ENCODE data around the gene CPNE4.

The CPNE4 gene

GRCh38 chr3:131880948-131881347, 153.9 kb downstream of the CPNE4 start:
- no peak for DNase-seq (ENCODE audit: low spot score)

- no peak for DNase-seq (ENCODE audit: low spot score)
Measured at GRCh38 chr3:131868203-131868602, 166.6 kb downstream of the CPNE4 start.

- no peak for DNase-seq (ENCODE audit: low spot score)
Measured at GRCh38 chr3:131856171-131856570, 178.6 kb downstream of the CPNE4 start.

GRCh38 chr3:131850223-131850622, 184.6 kb downstream of the CPNE4 start:
- DNase-seq (ENCODE audit: low spot score) = no peak

- no peak for DNase-seq (ENCODE audit: low spot score)
Measured at GRCh38 chr3:131849616-131850015, 185.2 kb downstream of the CPNE4 start.

GRCh38 chr3:131847966-131848510, 186.8 kb downstream of the CPNE4 start:
- DNase-seq (ENCODE audit: low spot score) = no peak

- no peak for DNase-seq (ENCODE audit: low spot score)
Measured at GRCh38 chr3:131846296-131846924, 188.4 kb downstream of the CPNE4 start.

GRCh38 chr3:131843174-131843573, 191.6 kb downstream of the CPNE4 start:
- no peak for DNase-seq (ENCODE audit: low spot score)

- DNase-seq (ENCODE audit: low spot score) = no peak
Measured at GRCh38 chr3:131840156-131840797, 194.5 kb downstream of the CPNE4 start.

- DNase-seq (ENCODE audit: low spot score) = no peak
Measured at GRCh38 chr3:131835906-131836305, 198.9 kb downstream of the CPNE4 start.

GRCh38 chr3:131831608-131832007, 203.2 kb downstream of the CPNE4 start:
- no peak for DNase-seq (ENCODE audit: low spot score)

- no peak for DNase-seq (ENCODE audit: low spot score)
Measured at GRCh38 chr3:131821191-131821762, 213.5 kb downstream of the CPNE4 start.

GRCh38 chr3:131819381-131820055, 215.3 kb downstream of the CPNE4 start:
- DNase-seq (ENCODE audit: low spot score) = no peak

- DNase-seq (ENCODE audit: low spot score) = no peak
Measured at GRCh38 chr3:131812433-131812832, 222.4 kb downstream of the CPNE4 start.

GRCh38 chr3:131811481-131811880, 223.3 kb downstream of the CPNE4 start:
- no peak for DNase-seq (ENCODE audit: low spot score)

- no peak for DNase-seq (ENCODE audit: low spot score)
Measured at GRCh38 chr3:131807822-131808221, 227.0 kb downstream of the CPNE4 start.

- no peak for DNase-seq (ENCODE audit: low spot score)
Measured at GRCh38 chr3:131806736-131807135, 228.1 kb downstream of the CPNE4 start.

- no peak for DNase-seq (ENCODE audit: low spot score)
Measured at GRCh38 chr3:131804565-131805133, 230.2 kb downstream of the CPNE4 start.

- DNase-seq (ENCODE audit: low spot score) = no peak
Measured at GRCh38 chr3:131803113-131803512, 231.7 kb downstream of the CPNE4 start.

- DNase-seq (ENCODE audit: low spot score) = no peak
Measured at GRCh38 chr3:131802029-131802428, 232.8 kb downstream of the CPNE4 start.

- no peak for DNase-seq (ENCODE audit: low spot score)
Measured at GRCh38 chr3:131801566-131801965, 233.2 kb downstream of the CPNE4 start.

GRCh38 chr3:131797776-131798175, 237.0 kb downstream of the CPNE4 start:
- DNase-seq (ENCODE audit: low spot score) = no peak
